RWPE1 (cell line): Measurements from ENCODE around the gene RASL10A.
A peak's percentile ranks its signal among the peaks of the same experiment; 100 is the strongest.

ENCODE experiments used
- CTCF ChIA-PET: fragments of 350-600 bp; sonication (Branson Sonifier 250); formaldehyde crosslinking; extraction: SDS; loops from one replicate; lab custom pipeline; 2021; lab: Yijun Ruan, JAX
- POLR2A ChIA-PET: fragments of 400-600 bp; formaldehyde crosslinking; extraction: SDS; loops from one replicate; lab custom pipeline; 2020; ENCODE audit warnings: antibody characterized with exemption; ENCODE audit not compliant: low non-redundant PET; lab: Yijun Ruan, JAX
- DNase-seq: peaks from one replicate; pipeline ENCODE4 v3.0.0; 2012; ENCODE audit warnings: low spot score
- H3K27ac ChIP-seq: fragments of 450-650 bp; 2 replicates; pipeline ENCODE4 v1.5.1; 2017
- TF ChIP-seq, protein P1 (sequence below): fragments of 450-650 bp; conservative IDR thresholded peaks from 2 replicates; pipeline ENCODE4 v1.5.1; 2017; ENCODE audit warnings: low read depth, mild to moderate bottlenecking

RASL10A gene

DNA sequence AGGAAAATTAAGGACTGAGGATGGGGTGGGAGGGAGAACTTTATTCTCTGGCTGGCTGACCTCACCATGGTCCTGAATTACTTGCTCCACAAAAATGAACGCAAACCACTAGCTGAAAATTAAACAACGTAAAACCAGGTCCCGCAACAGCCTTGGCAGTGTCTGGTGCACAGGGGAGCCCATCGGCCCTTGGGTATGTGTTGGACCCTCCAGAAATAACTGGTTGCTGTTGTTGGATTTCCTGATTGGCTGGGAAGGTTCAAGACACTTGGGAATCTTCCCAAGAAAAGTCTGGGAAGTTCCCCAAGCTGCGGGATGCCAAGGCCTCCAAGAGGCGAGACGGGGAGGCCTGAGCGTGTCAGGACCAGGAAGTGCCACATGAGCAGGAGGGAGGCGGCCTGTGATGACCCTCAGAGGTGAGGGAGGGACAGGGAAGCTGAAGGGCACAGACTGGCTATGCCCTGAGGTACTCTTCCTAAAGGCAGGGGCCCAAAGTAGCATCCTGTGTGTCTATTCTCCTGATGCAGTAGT is 10.4 kb upstream of the RASL10A start:
- ChIA-PET CTCF (interaction anchor here (0.5 kb wide), 1 partner anchor 34 kb away, joined by 3 read pairs; no protein-coding TSS in a partner anchor), POLR2A (no interaction called here)
- H3K27ac ChIP-seq = peak overlapping the region; percentile 13; the same call in 1 of the 2 replicates
- TF ChIP-seq, protein P1, sequence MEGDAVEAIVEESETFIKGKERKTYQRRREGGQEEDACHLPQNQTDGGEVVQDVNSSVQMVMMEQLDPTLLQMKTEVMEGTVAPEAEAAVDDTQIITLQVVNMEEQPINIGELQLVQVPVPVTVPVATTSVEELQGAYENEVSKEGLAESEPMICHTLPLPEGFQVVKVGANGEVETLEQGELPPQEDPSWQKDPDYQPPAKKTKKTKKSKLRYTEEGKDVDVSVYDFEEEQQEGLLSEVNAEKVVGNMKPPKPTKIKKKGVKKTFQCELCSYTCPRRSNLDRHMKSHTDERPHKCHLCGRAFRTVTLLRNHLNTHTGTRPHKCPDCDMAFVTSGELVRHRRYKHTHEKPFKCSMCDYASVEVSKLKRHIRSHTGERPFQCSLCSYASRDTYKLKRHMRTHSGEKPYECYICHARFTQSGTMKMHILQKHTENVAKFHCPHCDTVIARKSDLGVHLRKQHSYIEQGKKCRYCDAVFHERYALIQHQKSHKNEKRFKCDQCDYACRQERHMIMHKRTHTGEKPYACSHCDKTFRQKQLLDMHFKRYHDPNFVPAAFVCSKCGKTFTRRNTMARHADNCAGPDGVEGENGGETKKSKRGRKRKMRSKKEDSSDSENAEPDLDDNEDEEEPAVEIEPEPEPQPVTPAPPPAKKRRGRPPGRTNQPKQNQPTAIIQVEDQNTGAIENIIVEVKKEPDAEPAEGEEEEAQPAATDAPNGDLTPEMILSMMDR = no peak
- DNase-seq = no peak

DNA sequence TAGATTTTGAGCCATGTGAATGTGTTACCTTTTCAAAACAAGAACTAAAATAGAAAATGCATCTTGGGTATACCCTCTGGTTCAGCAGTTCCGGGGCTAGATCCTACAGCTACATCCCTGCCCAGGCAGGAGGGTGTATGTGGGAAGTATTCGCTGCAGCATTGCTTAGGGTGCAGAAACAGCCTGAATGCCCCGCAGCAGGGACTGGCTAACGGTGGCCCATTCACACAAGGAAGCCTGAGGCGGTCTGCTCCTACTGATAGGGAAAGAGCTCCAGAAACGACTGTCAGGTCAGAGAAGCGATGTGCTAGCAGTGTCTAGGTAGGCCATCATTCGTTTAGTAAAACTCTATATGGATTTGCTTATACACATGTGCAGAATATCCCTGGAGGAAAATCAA is 9.9 kb upstream of the RASL10A start:
- ChIA-PET CTCF (no interaction called here), POLR2A (no interaction called here)
- no peak for DNase-seq
- TF ChIP-seq, protein P1 = no peak
- H3K27ac ChIP-seq = no peak overlapping the region

DNA sequence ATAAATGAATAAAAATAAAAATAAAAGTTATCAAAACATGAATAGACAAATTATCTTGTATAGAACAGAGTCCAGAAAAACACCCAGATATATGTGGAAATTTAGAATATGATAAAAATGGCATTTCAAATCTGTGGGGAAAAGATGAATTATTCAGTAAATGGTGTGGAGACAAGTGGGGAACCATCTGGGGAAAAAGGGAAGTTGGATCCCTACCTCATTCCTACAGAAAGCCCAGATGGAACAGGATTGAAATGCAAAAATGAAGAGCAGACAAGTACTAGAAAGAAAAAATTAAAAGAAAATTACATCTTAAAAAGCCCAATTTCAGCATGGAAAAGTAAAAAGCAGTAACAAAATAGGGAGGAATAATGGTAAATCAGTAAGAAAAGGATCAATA is 8.1 kb upstream of the RASL10A start:
- DNase-seq = no peak
- no peak overlapping the region for H3K27ac ChIP-seq
- CTCF ChIA-PET = interaction anchor here (0.6 kb wide), 1 partner anchor 33 kb away, joined by 4 read pairs; no protein-coding TSS in a partner anchor
- TF ChIP-seq, protein P1 = no peak
- POLR2A ChIA-PET = no interaction called here

DNA sequence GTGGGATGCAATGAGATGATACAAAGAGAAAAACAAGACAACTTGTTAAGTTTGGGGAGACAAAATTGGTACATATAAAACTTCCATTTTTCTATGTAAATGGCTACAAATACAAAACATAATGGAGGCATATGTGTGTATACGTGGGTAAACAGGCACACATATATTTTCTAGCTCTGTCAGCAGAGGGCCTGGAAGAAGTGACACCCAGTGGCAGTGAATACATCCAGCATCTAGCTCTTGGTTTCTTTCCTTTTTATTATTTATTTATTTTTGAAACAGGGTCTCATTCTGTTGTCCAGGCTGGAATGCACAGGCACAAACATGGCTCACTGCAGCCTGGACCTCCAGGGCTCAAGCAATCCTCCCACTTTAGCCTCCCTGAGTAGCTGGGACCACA is 5.0 kb upstream of the RASL10A start:
- ChIA-PET CTCF (no interaction called here), POLR2A (no interaction called here)
- H3K27ac ChIP-seq = no peak overlapping the region
- TF ChIP-seq, protein P1 = peak; percentile 19; the same call in 1 of the 2 replicates
- no peak for DNase-seq

DNA sequence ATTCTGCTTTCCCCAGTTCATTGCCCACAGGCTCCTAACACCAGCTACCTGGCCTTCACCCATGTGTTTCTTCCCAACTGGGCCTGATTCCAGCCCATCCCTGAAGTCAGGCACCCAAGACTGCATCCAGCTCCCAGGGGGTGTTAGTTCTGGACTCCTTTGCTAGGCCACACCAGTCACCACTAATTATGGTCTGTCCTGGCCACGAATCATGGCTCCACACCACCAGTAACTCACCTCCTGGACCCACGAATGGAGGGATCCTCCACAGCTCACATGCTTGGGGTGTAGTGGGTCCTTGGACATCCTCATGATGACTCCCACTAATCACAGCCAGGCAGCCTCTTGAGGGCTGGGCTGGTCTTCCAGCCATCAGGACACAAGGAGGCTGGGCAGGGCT is 3.6 kb upstream of the RASL10A start:
- no peak overlapping the region for H3K27ac ChIP-seq
- ChIA-PET POLR2A (no interaction called here), CTCF (no interaction called here)
- TF ChIP-seq, protein P1 = no peak
- no peak for DNase-seq

DNA sequence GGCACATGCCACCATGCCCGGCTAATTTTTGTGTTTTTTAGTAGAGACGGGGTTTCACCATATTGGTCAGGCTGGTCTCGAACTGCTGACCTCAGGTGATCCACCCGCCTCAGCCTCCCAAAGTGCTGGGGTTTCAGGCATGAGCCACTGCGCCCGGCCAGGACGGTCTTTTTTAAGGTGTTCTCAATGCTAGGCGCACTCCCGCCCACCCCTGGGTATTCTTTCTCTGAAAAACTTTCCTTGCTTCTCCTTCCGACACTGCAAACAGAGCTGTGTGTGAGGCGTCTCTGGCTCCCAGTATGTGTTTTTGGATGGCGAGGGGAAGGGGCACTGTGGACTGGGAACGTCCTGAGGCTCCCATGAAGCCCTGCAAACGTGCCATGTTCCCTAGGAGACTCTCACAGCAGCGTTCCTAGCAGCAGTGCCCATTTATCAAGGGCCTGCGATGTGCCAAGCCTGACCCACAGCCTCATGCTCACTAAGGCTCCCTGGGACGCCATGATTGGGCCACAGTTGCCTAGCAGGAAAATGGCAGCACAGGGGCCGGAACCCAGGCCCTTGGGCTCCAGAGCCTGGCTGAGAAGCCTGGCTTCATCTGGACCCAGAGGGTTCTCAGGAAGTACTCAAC is 2.4 kb upstream of the RASL10A start:
- ChIA-PET CTCF (interaction anchor here (0.6 kb wide), 2 partner anchors 169 to 1083 kb away, joined by 3 read pairs; no protein-coding TSS in a partner anchor), POLR2A (no interaction called here)
- no peak overlapping the region for H3K27ac ChIP-seq
- TF ChIP-seq, protein P1 = no peak
- DNase-seq = no peak
